Activated CD4-positive, alpha-beta T cell treated with anti-CD3 and anti-CD28 coated beads, Interleukin-2, Interleukin-4, amounts not matched to agents 100 ng/mL and 50 ng/mL, durations not matched to agents 16 hours and 8 hours (primary cell): ENCODE measurements around the gene ANAPC2.

Source experiments
- DNase-seq: peaks from one replicate; pipeline ENCODE4 v3.0.0-alpha.2; 2020; ENCODE audit warnings: low spot score

ANAPC2 gene

GRCh38 chr9:137127301-137128157 is 60.8 kb downstream of the ANAPC2 start:
- peak; percentile 53 for DNase-seq

DNA sequence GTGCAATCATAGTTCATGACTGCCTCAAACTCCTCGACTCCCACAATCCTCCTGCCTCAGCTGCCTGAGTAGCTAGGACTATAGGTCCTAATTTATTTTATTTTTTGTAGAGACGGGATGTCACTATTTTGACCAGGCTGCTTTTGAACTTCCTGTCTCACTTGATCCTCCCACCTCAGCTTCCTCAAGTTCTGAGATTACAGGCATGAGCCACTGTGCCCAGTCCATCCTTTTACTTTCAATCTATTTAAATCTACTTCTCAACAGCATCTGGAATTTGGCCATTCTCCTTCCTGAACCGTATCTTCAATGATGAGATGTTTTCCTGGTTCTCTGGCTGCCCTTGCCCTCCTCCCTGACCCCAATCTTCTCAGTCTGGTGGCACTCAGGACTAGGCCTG is 61.6 kb downstream of the ANAPC2 start:
- DNase-seq = no peak
